Naive thymus-derived CD8-positive, alpha-beta T cell (primary cell): ENCODE data around the gene TSHZ2. TPM values are rescaled to one million over a fixed set of nuclear protein-coding genes. Genes with fewer than 3 reads are reported as not detected.
"Not testable (repeated sequence)": the region's sequence is repeated elsewhere in the genome, so short reads cannot be mapped to it uniquely, and the experiment has no call there.

Experiments
- ATAC-seq, 2 donors: fragments of 150-1000 bp; cut with Tn5 transposase in 1 of 2; sonication (Bioruptor Pico), chemical (Tn5 transposase) in 1 of 2; 1 replicate in 1 of 2; 2 replicates in 1 of 2; pipeline ENCODE4 v1.10.0; 2021; ENCODE audit warnings: mild to moderate bottlenecking in 2 of 2, moderate library complexity in 2 of 2
- POLR2A ChIA-PET: fragments of 350-600 bp; sonication (Branson Sonifier 250); formaldehyde crosslinking; loops from one replicate; lab custom pipeline; 2021; ENCODE audit warnings: antibody characterized with exemption; lab: Charles Lee
- DNase-seq, 10 donors: peaks; one replicate each; pipeline versions ENCODE4 v3.0.0 to v3.0.0-alpha.2; 2020 to 2022
- H3K27ac Mint-ChIP-seq, 10 donors: one replicate each; pipeline ENCODE4 v1.8.0; 2020 to 2022; ENCODE audit warnings: mild to moderate bottlenecking in 10 of 10, mixed read lengths in 10 of 10, moderate library complexity in 4 of 10, inconsistent platforms in 1 of 10
- H3K27me3 Mint-ChIP-seq, 5 donors: one replicate each; pipeline ENCODE4 v1.8.0; 2021 to 2022; ENCODE audit warnings: mixed read lengths in 5 of 5
- H3K36me3 Mint-ChIP-seq, 3 donors: one replicate each; pipeline ENCODE4 v1.8.0; 2020 to 2022; ENCODE audit warnings: mixed read lengths in 3 of 3, mild to moderate bottlenecking in 2 of 3, inconsistent platforms in 1 of 3
- H3K4me1 Mint-ChIP-seq, 4 donors: one replicate each; pipeline ENCODE4 v1.8.0; 2021 to 2022; ENCODE audit warnings: mixed read lengths in 4 of 4
- H3K4me3 Mint-ChIP-seq, 10 donors: one replicate each; pipeline ENCODE4 v1.8.0; 2020 to 2022; ENCODE audit warnings: mild to moderate bottlenecking in 10 of 10, mixed read lengths in 10 of 10, moderate library complexity in 6 of 10, inconsistent platforms in 1 of 10
- H3K9me3 Mint-ChIP-seq, 9 donors: one replicate each; pipeline ENCODE4 v1.8.0; 2020 to 2022; ENCODE audit warnings: mixed read lengths in 9 of 9, mild to moderate bottlenecking in 3 of 9, inconsistent platforms in 1 of 9, moderate library complexity in 1 of 9
- polyA plus RNA-seq, 3 donors: library from polyadenylated mRNA; unstranded; fragments of 300-500 nt; fragmentation: Illumina TruSeq; gene quantifications; one replicate each; pipeline ENCODE4 v1.2.3, GENCODE V29; 2021
- total RNA-seq, 8 experiments: library from RNA in 2 of 8; stranded (reverse) in 2 of 8; gene quantifications; one replicate each; pipeline ENCODE4 v1.2.3 and lab custom pipeline; 2021 to 2026

TSHZ2 gene
- total and polyA plus RNA-seq, 5 experiments from 2014 or later: 0.42 to 10.0 (median 5.1) TPM; not detected in 1

GRCh38 chr20:53513489-53514298, 541.5 kb downstream of the TSHZ2 start:
- Mint-ChIP-seq H3K4me3 (no peak overlapping the region), H3K27ac (peak overlapping the region in 1 of 10 donors; percentile 6), H3K9me3 (peaks cover 0 to 2% (median 0%) of the 10 kb centered on the region in 9 donors), H3K36me3 (no peaks in the 10 kb centered on the region), H3K27me3 (peaks cover 0 to 1% (median 0%) of the 10 kb centered on the region in 5 donors), H3K4me1 (no peaks in the 10 kb centered on the region)
- POLR2A ChIA-PET: no interaction called here
- no peak for ATAC-seq
- DNase-seq: no peak

- POLR2A ChIA-PET: no interaction called here
- no peak overlapping the region for H3K27ac Mint-ChIP-seq
- no peak for DNase-seq
- H3K27me3 Mint-ChIP-seq: peaks cover 0 to 1% (median 0%) of the 10 kb centered on the region in 5 donors
- no peaks in the 10 kb centered on the region for H3K4me1 Mint-ChIP-seq
- no peak for ATAC-seq
- no peak overlapping the region for H3K4me3 Mint-ChIP-seq
- H3K9me3 Mint-ChIP-seq: no peaks in the 10 kb centered on the region
- no peaks in the 10 kb centered on the region for H3K36me3 Mint-ChIP-seq
Measured at GRCh38 chr20:53515749-53516148, 543.6 kb downstream of the TSHZ2 start.

- POLR2A ChIA-PET: no interaction called here
Measured at GRCh38 chr20:53517146-53517545, 545.0 kb downstream of the TSHZ2 start.

GRCh38 chr20:53521421-53521820, 549.3 kb downstream of the TSHZ2 start:
- POLR2A ChIA-PET, DNase-seq, H3K27ac Mint-ChIP-seq, ATAC-seq, H3K27me3 Mint-ChIP-seq, H3K36me3 Mint-ChIP-seq, H3K9me3 Mint-ChIP-seq, H3K4me1 Mint-ChIP-seq, H3K4me3 Mint-ChIP-seq: not testable (repeated sequence)

More at GRCh38 chr20:53517146-53517545, 545.0 kb downstream of the TSHZ2 start:
- peaks cover 0 to 1% (median 0%) of the 10 kb centered on the region in 5 donors for H3K27me3 Mint-ChIP-seq
- no peaks in the 10 kb centered on the region for H3K4me1 Mint-ChIP-seq
- no peak overlapping the region for H3K4me3 Mint-ChIP-seq
- no peak for ATAC-seq
- H3K27ac Mint-ChIP-seq: no peak overlapping the region
- H3K9me3 Mint-ChIP-seq: no peaks in the 10 kb centered on the region
- no peaks in the 10 kb centered on the region for H3K36me3 Mint-ChIP-seq
- DNase-seq: no peak

GRCh38 chr20:53522026-53522425, 549.9 kb downstream of the TSHZ2 start:
- H3K4me1 Mint-ChIP-seq: no peaks in the 10 kb centered on the region
- ATAC-seq (no peak), DNase-seq (no peak)
- H3K9me3 Mint-ChIP-seq: no peaks in the 10 kb centered on the region
- no peaks in the 10 kb centered on the region for H3K36me3 Mint-ChIP-seq
- H3K27ac Mint-ChIP-seq: peak overlapping the region in 1 of 10 donors; percentile 31
- no peak overlapping the region for H3K4me3 Mint-ChIP-seq
- POLR2A ChIA-PET: no interaction called here
- no peaks in the 10 kb centered on the region for H3K27me3 Mint-ChIP-seq

GRCh38 chr20:53522696-53523095, 550.5 kb downstream of the TSHZ2 start:
- Mint-ChIP-seq H3K36me3 (no peaks in the 10 kb centered on the region), H3K9me3 (no peaks in the 10 kb centered on the region), H3K27ac (peak overlapping the region in 1 of 10 donors; percentile 31), H3K27me3 (no peaks in the 10 kb centered on the region), H3K4me3 (no peak overlapping the region), H3K4me1 (no peaks in the 10 kb centered on the region)
- POLR2A ChIA-PET: no interaction called here
- DNase-seq (no peak), ATAC-seq (no peak)

GRCh38 chr20:53523615-53524014, 551.5 kb downstream of the TSHZ2 start:
- H3K9me3 Mint-ChIP-seq, POLR2A ChIA-PET, H3K27me3 Mint-ChIP-seq, DNase-seq, H3K36me3 Mint-ChIP-seq, H3K4me1 Mint-ChIP-seq, H3K4me3 Mint-ChIP-seq, ATAC-seq: not testable (repeated sequence)
- peak overlapping the region in 1 of 10 donors; percentile 46 for H3K27ac Mint-ChIP-seq

GRCh38 chr20:53524589-53525312, 552.6 kb downstream of the TSHZ2 start:
- Mint-ChIP-seq H3K27ac (no peak overlapping the region), H3K36me3 (no peaks in the 10 kb centered on the region), H3K27me3 (peaks cover 0 to 4% (median 0%) of the 10 kb centered on the region in 5 donors), H3K4me3 (no peak overlapping the region), H3K4me1 (no peaks in the 10 kb centered on the region), H3K9me3 (no peaks in the 10 kb centered on the region)
- ATAC-seq (no peak), DNase-seq (no peak)
- POLR2A ChIA-PET: interaction anchor here (0.6 kb wide), 1 partner anchor 8 kb away, joined by 3 read pairs; no protein-coding TSS in a partner anchor

- H3K36me3 Mint-ChIP-seq: no peaks in the 10 kb centered on the region
- no peak for ATAC-seq
Measured at GRCh38 chr20:53527196-53527595, 555.0 kb downstream of the TSHZ2 start.

GRCh38 chr20:53529658-53530057, 557.5 kb downstream of the TSHZ2 start:
- H3K4me3 Mint-ChIP-seq: no peak overlapping the region
- no peak overlapping the region for H3K27ac Mint-ChIP-seq
- DNase-seq (no peak), ATAC-seq (no peak)
- H3K27me3 Mint-ChIP-seq: peaks cover 0 to 4% (median 0%) of the 10 kb centered on the region in 5 donors
- POLR2A ChIA-PET: no interaction called here
- H3K9me3 Mint-ChIP-seq: peaks cover 0 to 2% (median 0%) of the 10 kb centered on the region in 9 donors
- H3K4me1 Mint-ChIP-seq: peaks cover 0 to 3% (median 0%) of the 10 kb centered on the region in 4 donors
- no peaks in the 10 kb centered on the region for H3K36me3 Mint-ChIP-seq

More at GRCh38 chr20:53527196-53527595, 555.0 kb downstream of the TSHZ2 start:
- no peak overlapping the region for H3K4me3 Mint-ChIP-seq
- POLR2A ChIA-PET: no interaction called here
- no peak for DNase-seq
- H3K9me3 Mint-ChIP-seq: peaks cover 0 to 2% (median 0%) of the 10 kb centered on the region in 9 donors
- no peak overlapping the region for H3K27ac Mint-ChIP-seq
- peaks cover 0 to 4% (median 0%) of the 10 kb centered on the region in 5 donors for H3K27me3 Mint-ChIP-seq
- H3K4me1 Mint-ChIP-seq: no peaks in the 10 kb centered on the region

GRCh38 chr20:53530440-53530839, 558.3 kb downstream of the TSHZ2 start:
- H3K27ac Mint-ChIP-seq: peak overlapping the region in 1 of 10 donors; percentile 53
- peaks cover 0 to 4% (median 0%) of the 10 kb centered on the region in 5 donors for H3K27me3 Mint-ChIP-seq
- ATAC-seq: no peak
- no peaks in the 10 kb centered on the region for H3K36me3 Mint-ChIP-seq
- H3K9me3 Mint-ChIP-seq: peaks cover 0 to 2% (median 0%) of the 10 kb centered on the region in 9 donors
- POLR2A ChIA-PET: no interaction called here
- peaks cover 0 to 3% (median 0%) of the 10 kb centered on the region in 4 donors for H3K4me1 Mint-ChIP-seq
- no peak for DNase-seq
- H3K4me3 Mint-ChIP-seq: no peak overlapping the region

GRCh38 chr20:53532654-53533312, 560.6 kb downstream of the TSHZ2 start:
- not testable (repeated sequence) for H3K27me3 Mint-ChIP-seq, H3K36me3 Mint-ChIP-seq, H3K4me1 Mint-ChIP-seq, H3K9me3 Mint-ChIP-seq, H3K27ac Mint-ChIP-seq, H3K4me3 Mint-ChIP-seq, DNase-seq, ATAC-seq
- POLR2A ChIA-PET: interaction anchor here (0.7 kb wide), 1 partner anchor 1386 kb away, joined by 3 read pairs; no protein-coding TSS in a partner anchor
